OCI-LY3 (cell line): ENCODE results near the gene TBCB.

Experiments
- H2AFZ ChIP-seq: fragments of 200-600, 300-600 bp; shearing (Covaris generic); 2 replicates; pipeline ENCODE4 v1.6.0; 2014; ENCODE audit warnings: antibody characterized with exemption, low read depth, low read length
- H3K27ac ChIP-seq: fragments of 200-600, 300-600 bp; sonication (generic); 2 replicates; pipeline ENCODE4 v1.5.1; 2014; ENCODE audit warnings: mild to moderate bottlenecking, low read length, moderate library complexity, mixed read lengths
- H3K27me3 ChIP-seq: fragments of 200-600, 300-600 bp; sonication (generic); 2 replicates; pipeline ENCODE4 v1.6.1; 2014; ENCODE audit warnings: low read depth, low read length, mixed read lengths
- H3K36me3 ChIP-seq: fragments of 200-600, 300-600 bp; sonication (generic); replicated peaks from 2 replicates; pipeline ENCODE3; 2014; ENCODE audit warnings: low read depth, low read length, mixed read lengths
- H3K4me1 ChIP-seq: fragments of 300-600, 200-600 bp; sonication (generic); 2 replicates; pipeline ENCODE4 v1.6.1; 2014; ENCODE audit warnings: low read length, mixed read lengths
- H3K4me2 ChIP-seq: fragments of 200-600, 300-600 bp; sonication (generic); 2 replicates; pipeline ENCODE4 v1.6.1; 2014; ENCODE audit warnings: low read length, mixed read lengths
- H3K4me3 ChIP-seq: fragments of 300-600, 200-600 bp; sonication (generic); 2 replicates; pipeline ENCODE4 v1.5.1; 2014; ENCODE audit warnings: antibody characterized with exemption, mild to moderate bottlenecking, low read length, moderate library complexity
- H3K79me2 ChIP-seq: fragments of 300-600, 200-600 bp; shearing (Covaris generic); 2 replicates; pipeline ENCODE4 v1.6.1; 2014; ENCODE audit warnings: mild to moderate bottlenecking, low read length, mixed read lengths
- H3K9ac ChIP-seq: fragments of 300-600, 200-600 bp; shearing (Covaris generic); 2 replicates; pipeline ENCODE4 v1.6.0; 2014; ENCODE audit warnings: mild to moderate bottlenecking, low read length, moderate library complexity
- H3K9me3 ChIP-seq: fragments of 200-600, 300-600 bp; shearing (Covaris generic); 2 replicates; pipeline ENCODE4 v1.6.1; 2014; ENCODE audit warnings: low read length, mixed read lengths; ENCODE audit not compliant: insufficient read depth
- H4K20me1 ChIP-seq: fragments of 200-600, 300-600 bp; sonication (generic); 2 replicates; pipeline ENCODE4 v1.6.1; 2016; ENCODE audit warnings: low read length, mixed read lengths; ENCODE audit not compliant: insufficient read depth
- EZH2phosphoT487 ChIP-seq: fragments of 200-600 bp; shearing (Covaris generic); IDR thresholded peaks from 2 replicates; pipeline ENCODE4 v1.6.1; 2018; ENCODE audit warnings: antibody characterized with exemption, mixed run types, low read depth
- TF ChIP-seq, protein P1 (sequence below): fragments of 200-600, 300-600 bp; sonication (generic); IDR thresholded peaks from 2 replicates; pipeline ENCODE4 v1.5.1; 2014; ENCODE audit warnings: antibody characterized with exemption, low read length, low read depth

TBCB gene

DNA sequence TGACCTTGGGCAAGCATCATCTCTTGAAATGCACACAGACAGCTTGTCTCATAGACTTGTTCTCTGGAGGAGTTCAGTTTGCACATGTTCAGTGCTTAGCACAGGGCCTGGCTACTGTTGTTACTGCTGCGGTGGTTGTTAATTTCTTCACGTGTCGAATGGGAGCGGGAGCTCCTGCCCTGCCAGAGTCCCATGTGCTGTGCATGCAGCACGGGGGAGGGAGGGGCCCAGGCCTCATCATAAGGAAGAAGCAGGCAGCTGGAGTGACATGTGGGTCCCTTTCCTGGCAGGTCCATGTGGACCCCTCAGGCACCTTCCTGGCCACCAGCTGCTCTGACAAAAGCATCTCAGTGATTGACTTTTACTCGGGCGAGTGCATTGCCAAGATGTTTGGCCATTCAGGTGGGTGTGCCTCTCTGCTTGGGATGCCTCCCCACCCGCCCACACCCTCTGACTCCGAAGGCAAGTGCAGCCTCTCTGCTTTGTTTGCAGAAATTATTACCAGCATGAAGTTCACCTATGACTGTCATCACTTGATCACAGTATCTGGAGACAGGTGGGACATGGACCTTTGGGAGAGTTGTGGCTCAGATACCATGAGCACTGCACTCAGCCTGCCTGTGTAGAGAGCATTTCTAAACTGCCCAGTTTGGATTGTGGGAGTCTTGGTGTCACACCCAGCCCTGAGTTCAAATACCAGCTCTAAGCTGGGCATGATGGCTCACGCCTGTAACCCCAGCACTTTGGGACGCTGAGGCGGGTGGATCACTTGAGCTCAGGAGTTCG, 24.2 kb upstream of the TBCB start:
- H3K4me3 ChIP-seq: no peak overlapping the region
- no peak overlapping the region for H3K4me2 ChIP-seq
- H2AFZ ChIP-seq: no peak overlapping the region
- no peaks in the 10 kb centered on the region for H3K27me3 ChIP-seq
- H3K27ac ChIP-seq: no peak overlapping the region
- H3K36me3 ChIP-seq: peaks cover 32% of the 10 kb centered on the region
- no peaks in the 10 kb centered on the region for H3K9me3 ChIP-seq
- TF ChIP-seq, protein P1, sequence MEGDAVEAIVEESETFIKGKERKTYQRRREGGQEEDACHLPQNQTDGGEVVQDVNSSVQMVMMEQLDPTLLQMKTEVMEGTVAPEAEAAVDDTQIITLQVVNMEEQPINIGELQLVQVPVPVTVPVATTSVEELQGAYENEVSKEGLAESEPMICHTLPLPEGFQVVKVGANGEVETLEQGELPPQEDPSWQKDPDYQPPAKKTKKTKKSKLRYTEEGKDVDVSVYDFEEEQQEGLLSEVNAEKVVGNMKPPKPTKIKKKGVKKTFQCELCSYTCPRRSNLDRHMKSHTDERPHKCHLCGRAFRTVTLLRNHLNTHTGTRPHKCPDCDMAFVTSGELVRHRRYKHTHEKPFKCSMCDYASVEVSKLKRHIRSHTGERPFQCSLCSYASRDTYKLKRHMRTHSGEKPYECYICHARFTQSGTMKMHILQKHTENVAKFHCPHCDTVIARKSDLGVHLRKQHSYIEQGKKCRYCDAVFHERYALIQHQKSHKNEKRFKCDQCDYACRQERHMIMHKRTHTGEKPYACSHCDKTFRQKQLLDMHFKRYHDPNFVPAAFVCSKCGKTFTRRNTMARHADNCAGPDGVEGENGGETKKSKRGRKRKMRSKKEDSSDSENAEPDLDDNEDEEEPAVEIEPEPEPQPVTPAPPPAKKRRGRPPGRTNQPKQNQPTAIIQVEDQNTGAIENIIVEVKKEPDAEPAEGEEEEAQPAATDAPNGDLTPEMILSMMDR: no peak
- no peak for TF ChIP-seq EZH2phosphoT487
- H3K4me1 ChIP-seq: no peaks in the 10 kb centered on the region
- no peak overlapping the region for H3K9ac ChIP-seq
- H4K20me1 ChIP-seq: no peaks in the 10 kb centered on the region
- H3K79me2 ChIP-seq: no peaks in the 10 kb centered on the region

DNA sequence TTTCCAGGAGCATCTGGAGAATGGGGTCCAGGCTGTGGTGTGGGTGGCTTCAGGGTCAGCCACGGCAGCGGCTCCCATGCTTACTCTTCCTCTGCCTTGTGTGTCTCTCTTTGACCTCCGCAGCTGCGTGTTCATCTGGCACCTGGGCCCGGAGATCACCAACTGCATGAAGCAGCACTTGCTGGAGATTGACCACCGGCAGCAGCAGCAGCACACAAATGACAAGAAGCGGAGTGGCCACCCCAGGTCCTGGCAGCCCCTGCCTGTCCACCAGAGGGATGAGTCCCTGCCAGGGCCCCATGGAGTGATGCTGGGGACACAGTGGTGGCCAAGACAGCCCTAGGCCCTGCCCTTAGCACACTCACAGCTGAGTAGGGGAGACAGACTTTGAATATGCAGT, 22.7 kb upstream of the TBCB start:
- no peak overlapping the region for H3K9ac ChIP-seq
- H3K79me2 ChIP-seq: no peaks in the 10 kb centered on the region
- TF ChIP-seq EZH2phosphoT487: no peak
- TF ChIP-seq, protein P1: no peak
- peaks cover 28% of the 10 kb centered on the region for H3K36me3 ChIP-seq
- no peak overlapping the region for H3K4me3 ChIP-seq
- H2AFZ ChIP-seq: no peak overlapping the region
- no peaks in the 10 kb centered on the region for H4K20me1 ChIP-seq
- no peaks in the 10 kb centered on the region for H3K27me3 ChIP-seq
- no peaks in the 10 kb centered on the region for H3K9me3 ChIP-seq
- no peak overlapping the region for H3K27ac ChIP-seq
- H3K4me2 ChIP-seq: no peak overlapping the region
- no peaks in the 10 kb centered on the region for H3K4me1 ChIP-seq

DNA sequence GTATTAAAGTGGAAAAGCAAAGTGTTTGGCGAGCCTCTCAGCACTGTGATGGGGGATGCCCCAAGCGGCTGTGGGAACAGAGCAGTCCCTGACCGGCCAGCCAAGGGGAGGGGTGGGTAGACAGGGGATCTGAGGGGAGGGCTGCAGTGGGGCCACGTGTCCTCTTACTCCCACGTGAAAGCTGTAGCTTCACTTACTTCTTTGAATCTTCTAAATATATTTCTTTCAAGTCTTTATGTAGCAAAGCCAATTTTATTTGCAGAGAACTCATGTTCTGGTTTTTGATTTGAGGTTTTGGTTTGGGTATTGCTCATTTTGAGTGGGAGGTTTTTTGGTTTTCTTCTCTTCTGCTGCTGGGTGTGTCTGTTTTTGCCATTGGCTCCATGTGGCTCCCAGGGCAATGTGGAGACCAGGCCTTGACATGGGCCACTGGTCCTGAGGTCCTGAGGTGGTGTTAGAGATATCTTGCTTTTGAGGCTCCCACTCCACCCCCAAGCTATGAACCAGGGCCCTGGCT, 22.1 kb upstream of the TBCB start:
- Histone ChIP-seq H3K4me1 (no peaks in the 10 kb centered on the region), H2AFZ (no peak overlapping the region), H3K9me3 (no peaks in the 10 kb centered on the region), H3K4me3 (no peak overlapping the region), H3K27me3 (no peaks in the 10 kb centered on the region), H4K20me1 (no peaks in the 10 kb centered on the region), H3K36me3 (peaks cover 24% of the 10 kb centered on the region), H3K4me2 (no peak overlapping the region), H3K27ac (no peak overlapping the region), H3K9ac (no peak overlapping the region), H3K79me2 (no peaks in the 10 kb centered on the region)
- TF ChIP-seq, protein P1: no peak
- TF ChIP-seq EZH2phosphoT487: no peak

DNA sequence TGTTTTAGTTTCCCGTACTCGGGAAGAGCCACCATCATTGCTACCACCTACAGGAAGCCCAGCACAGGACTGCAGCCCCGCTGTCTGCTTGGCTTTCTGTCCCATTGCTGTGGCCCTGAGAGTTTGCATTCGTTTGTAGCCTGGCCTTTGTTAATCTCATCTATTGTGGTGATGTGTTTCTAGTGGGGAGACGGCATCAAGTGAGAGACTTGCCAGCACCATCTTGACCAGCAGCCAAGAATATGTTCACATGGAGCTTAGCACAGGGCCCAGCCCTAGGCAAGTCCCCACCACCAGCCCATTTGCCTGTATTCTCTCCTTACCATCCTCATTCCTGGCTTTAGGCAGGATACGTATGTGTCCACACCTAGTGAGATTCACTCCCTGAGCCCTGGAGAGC, 21.6 kb upstream of the TBCB start:
- Histone ChIP-seq H3K27me3 (no peaks in the 10 kb centered on the region), H3K36me3 (peaks cover 21% of the 10 kb centered on the region), H3K4me3 (no peak overlapping the region), H2AFZ (no peak overlapping the region), H3K9ac (no peak overlapping the region), H3K4me2 (no peak overlapping the region), H4K20me1 (no peaks in the 10 kb centered on the region), H3K27ac (no peak overlapping the region), H3K79me2 (no peaks in the 10 kb centered on the region), H3K9me3 (no peaks in the 10 kb centered on the region), H3K4me1 (no peaks in the 10 kb centered on the region)
- TF ChIP-seq, protein P1: no peak
- no peak for TF ChIP-seq EZH2phosphoT487
